A549 (cell line): ENCODE data around the gene SELPLG.

ENCODE experiments used
- CBX8 ChIP-seq: fragments of 200-600 bp; sonication (generic); IDR thresholded peaks from 2 replicates; pipeline ENCODE4 v1.6.1; 2016
- CEBPB ChIP-seq, 2 experiments: fragments of >200 bp in 1 of 2; sonication (Bioruptor Twin) in 1 of 2; formaldehyde crosslinking in 1 of 2; IDR thresholded peaks; 2 replicates each; pipeline ENCODE4 v1.6.1; 2012 to 2016
- EHMT2 ChIP-seq: fragments of 200-600 bp; sonication (generic); IDR thresholded peaks from 2 replicates; pipeline ENCODE4 v1.6.1; 2016; ENCODE audit warnings: antibody characterized with exemption, low read depth, mild to moderate bottlenecking, moderate library complexity
- HOXA7 ChIP-seq: fragments of 250-450 bp; sonication (Bioruptor Pico); IDR thresholded peaks from 2 replicates; pipeline ENCODE4 v1.5.0; 2020; ENCODE audit warnings: mild to moderate bottlenecking, moderate library complexity
- KDM5A ChIP-seq: fragments of 200-600 bp; sonication (generic); IDR thresholded peaks from 2 replicates; pipeline ENCODE4 v1.6.1; 2016; ENCODE audit warnings: antibody characterized with exemption, mild to moderate bottlenecking
- TF ChIP-seq, protein P1 (sequence below): IDR thresholded peaks from 2 replicates; pipeline ENCODE4 v1.6.1; 2012; ENCODE audit warnings: low read depth, borderline replicate concordance
- TF ChIP-seq, protein P2 (sequence below): fragments of >200 bp; sonication (Bioruptor Twin); formaldehyde crosslinking; IDR thresholded peaks from 3 replicates; pipeline ENCODE4 v1.6.1; 2016
- TF ChIP-seq, protein P3 (sequence below): fragments of >200 bp; sonication (Bioruptor Twin); formaldehyde crosslinking; IDR thresholded peaks from 3 replicates; pipeline ENCODE4 v1.5.1; 2016

DNA sequence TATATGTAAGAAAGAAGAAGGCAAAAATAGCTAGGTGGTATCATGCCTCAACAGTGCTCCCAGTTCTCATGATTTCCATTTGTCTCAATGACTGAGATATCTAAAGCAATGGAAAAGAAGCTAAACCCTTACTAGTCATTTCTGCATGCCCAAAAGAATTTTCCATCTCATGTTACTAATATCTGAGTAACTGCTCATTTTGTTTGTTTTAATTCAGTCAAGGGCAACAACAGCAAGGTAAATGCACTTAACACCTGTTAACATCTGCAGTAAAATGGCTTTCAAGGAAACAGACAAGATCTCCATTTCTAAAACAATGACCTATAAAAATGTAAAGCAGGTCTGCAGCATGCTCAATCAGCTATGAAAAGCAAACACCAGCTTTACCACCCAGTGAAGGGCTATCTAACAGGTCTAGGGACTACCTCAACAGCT, 19.4 kb upstream of the SELPLG start:
- TF ChIP-seq, protein P1, sequence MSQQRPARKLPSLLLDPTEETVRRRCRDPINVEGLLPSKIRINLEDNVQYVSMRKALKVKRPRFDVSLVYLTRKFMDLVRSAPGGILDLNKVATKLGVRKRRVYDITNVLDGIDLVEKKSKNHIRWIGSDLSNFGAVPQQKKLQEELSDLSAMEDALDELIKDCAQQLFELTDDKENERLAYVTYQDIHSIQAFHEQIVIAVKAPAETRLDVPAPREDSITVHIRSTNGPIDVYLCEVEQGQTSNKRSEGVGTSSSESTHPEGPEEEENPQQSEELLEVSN = no peak
- TF ChIP-seq, protein P2, sequence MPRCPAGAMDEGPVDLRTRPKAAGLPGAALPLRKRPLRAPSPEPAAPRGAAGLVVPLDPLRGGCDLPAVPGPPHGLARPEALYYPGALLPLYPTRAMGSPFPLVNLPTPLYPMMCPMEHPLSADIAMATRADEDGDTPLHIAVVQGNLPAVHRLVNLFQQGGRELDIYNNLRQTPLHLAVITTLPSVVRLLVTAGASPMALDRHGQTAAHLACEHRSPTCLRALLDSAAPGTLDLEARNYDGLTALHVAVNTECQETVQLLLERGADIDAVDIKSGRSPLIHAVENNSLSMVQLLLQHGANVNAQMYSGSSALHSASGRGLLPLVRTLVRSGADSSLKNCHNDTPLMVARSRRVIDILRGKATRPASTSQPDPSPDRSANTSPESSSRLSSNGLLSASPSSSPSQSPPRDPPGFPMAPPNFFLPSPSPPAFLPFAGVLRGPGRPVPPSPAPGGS = no peak
- no peak for TF ChIP-seq CEBPB (IDR thresholded peaks at IDR 0.05)
- TF ChIP-seq EHMT2 = no peak
- TF ChIP-seq, protein P3, sequence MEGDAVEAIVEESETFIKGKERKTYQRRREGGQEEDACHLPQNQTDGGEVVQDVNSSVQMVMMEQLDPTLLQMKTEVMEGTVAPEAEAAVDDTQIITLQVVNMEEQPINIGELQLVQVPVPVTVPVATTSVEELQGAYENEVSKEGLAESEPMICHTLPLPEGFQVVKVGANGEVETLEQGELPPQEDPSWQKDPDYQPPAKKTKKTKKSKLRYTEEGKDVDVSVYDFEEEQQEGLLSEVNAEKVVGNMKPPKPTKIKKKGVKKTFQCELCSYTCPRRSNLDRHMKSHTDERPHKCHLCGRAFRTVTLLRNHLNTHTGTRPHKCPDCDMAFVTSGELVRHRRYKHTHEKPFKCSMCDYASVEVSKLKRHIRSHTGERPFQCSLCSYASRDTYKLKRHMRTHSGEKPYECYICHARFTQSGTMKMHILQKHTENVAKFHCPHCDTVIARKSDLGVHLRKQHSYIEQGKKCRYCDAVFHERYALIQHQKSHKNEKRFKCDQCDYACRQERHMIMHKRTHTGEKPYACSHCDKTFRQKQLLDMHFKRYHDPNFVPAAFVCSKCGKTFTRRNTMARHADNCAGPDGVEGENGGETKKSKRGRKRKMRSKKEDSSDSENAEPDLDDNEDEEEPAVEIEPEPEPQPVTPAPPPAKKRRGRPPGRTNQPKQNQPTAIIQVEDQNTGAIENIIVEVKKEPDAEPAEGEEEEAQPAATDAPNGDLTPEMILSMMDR = no peak
- TF ChIP-seq HOXA7 (CRISPR knock-in tag) = no peak
- TF ChIP-seq KDM5A = no peak
- TF ChIP-seq CBX8 = no peak
